AG04450 (cell line): Measurements from ENCODE around the gene IMMP2L. TPM values are rescaled to one million over a fixed set of nuclear protein-coding genes. Genes with fewer than 3 reads are reported as not detected.
"Not testable (repeated sequence)": the region's sequence is repeated elsewhere in the genome, so short reads cannot be mapped to it uniquely, and the experiment has no call there.

Experiments used
- CTCF ChIA-PET: fragments of 300-600, 350-600 bp; formaldehyde crosslinking; extraction: SDS; loops from one replicate; lab custom pipeline; 2022; ENCODE audit warnings: antibody characterized with exemption, inconsistent platforms; lab: Charles Lee
- POLR2A ChIA-PET: fragments of 350-600 bp; formaldehyde crosslinking; extraction: SDS; loops from one replicate; lab custom pipeline; 2021; ENCODE audit warnings: antibody characterized with exemption, inconsistent platforms; lab: Yijun Ruan, JAX
- DNase-seq: peaks from one replicate; pipeline ENCODE4 v3.0.0-alpha.2; 2011; ENCODE audit warnings: low read depth, low spot score
- H3K27ac ChIP-seq: one replicate; pipeline ENCODE4 v1.5.1; 2012; ENCODE audit warnings: low read depth, low read length, control low read depth
- H3K27me3 ChIP-seq: one replicate; pipeline ENCODE4 v1.6.0; 2012; ENCODE audit warnings: low read length; ENCODE audit not compliant: control insufficient read depth, insufficient read depth
- H3K4me3 ChIP-seq: 2 replicates; pipeline ENCODE4 v1.5.1; 2011; ENCODE audit warnings: mild to moderate bottlenecking, low read depth, low read length, control low read depth
- H3K9me3 ChIP-seq: 2 replicates; pipeline ENCODE4 v1.5.1; 2012; ENCODE audit warnings: low read length; ENCODE audit not compliant: control insufficient read depth, insufficient read depth
- polyA plus RNA-seq: library from polyadenylated mRNA; depleted of rRNA; stranded (reverse); fragments of >200 nt; gene quantifications from 2 replicates; pipeline ENCODE4 v1.2.3, GENCODE V29; 2011
- TF ChIP-seq, protein P1 (sequence below): IDR thresholded peaks from 2 replicates; pipeline ENCODE4 v1.5.1; 2011; ENCODE audit warnings: low read depth, low read length, control low read depth, inconsistent platforms

The IMMP2L gene
- polyA plus RNA-seq, 1 experiment = 8.0 TPM

DNA sequence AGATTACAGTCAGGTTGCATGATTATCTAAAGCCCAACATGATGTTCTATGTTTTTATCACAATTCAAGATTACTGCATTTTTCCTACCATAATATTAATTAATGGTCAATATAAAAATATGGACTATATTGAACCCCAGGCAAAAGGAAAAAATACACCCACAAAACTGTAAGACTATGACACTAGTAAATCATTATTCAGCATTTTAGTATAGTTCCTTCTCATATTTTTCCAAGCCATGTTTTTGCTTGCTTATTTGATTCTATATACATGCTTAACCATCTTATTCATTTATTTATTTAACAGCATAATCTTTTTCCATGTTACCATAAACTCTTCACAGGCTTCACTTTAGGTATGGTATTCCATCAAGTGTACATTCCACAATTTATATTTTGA is 101.6 kb downstream of the IMMP2L start:
- POLR2A ChIA-PET = no interaction called here
- DNase-seq = no peak
- TF ChIP-seq, protein P1, sequence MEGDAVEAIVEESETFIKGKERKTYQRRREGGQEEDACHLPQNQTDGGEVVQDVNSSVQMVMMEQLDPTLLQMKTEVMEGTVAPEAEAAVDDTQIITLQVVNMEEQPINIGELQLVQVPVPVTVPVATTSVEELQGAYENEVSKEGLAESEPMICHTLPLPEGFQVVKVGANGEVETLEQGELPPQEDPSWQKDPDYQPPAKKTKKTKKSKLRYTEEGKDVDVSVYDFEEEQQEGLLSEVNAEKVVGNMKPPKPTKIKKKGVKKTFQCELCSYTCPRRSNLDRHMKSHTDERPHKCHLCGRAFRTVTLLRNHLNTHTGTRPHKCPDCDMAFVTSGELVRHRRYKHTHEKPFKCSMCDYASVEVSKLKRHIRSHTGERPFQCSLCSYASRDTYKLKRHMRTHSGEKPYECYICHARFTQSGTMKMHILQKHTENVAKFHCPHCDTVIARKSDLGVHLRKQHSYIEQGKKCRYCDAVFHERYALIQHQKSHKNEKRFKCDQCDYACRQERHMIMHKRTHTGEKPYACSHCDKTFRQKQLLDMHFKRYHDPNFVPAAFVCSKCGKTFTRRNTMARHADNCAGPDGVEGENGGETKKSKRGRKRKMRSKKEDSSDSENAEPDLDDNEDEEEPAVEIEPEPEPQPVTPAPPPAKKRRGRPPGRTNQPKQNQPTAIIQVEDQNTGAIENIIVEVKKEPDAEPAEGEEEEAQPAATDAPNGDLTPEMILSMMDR = no peak
- H3K27me3 ChIP-seq = no peaks in the 10 kb centered on the region
- CTCF ChIA-PET = no interaction called here
- H3K4me3 ChIP-seq = no peak overlapping the region
- H3K27ac ChIP-seq = no peak overlapping the region
- H3K9me3 ChIP-seq = no peaks in the 10 kb centered on the region; the same call in 1 of the 2 replicates

DNA sequence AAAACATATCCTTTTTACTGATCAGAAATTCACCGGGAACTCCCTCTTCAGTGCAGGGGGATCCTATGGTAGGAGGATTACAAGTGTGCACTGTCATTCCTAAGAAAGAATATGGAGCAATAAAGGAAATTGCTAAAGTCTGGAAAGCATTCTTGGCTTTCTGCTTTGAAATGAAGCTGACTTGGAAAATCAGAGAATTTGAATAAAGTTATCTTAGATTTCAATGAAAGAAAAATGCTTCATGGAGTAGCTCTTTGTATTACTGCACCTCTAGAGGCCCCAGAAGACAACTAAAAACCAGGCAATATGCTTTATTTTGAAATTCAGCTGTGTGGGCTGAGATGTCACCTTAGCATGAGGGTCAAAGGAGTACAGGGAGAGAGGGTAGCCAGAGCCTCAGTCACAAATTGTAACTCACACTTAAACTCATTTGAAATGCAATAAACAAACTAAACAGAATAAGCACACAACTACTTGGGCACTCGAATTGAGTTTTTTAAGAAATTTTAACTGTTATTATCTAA is 102.5 kb downstream of the IMMP2L start:
- ChIA-PET POLR2A (no interaction called here), CTCF (interaction anchor here (0.6 kb wide), 1 partner anchor 23 kb away, joined by 3 read pairs; no protein-coding TSS in a partner anchor)
- Histone ChIP-seq H3K27ac (no peak overlapping the region), H3K9me3 (no peaks in the 10 kb centered on the region; the same call in 1 of the 2 replicates), H3K27me3 (no peaks in the 10 kb centered on the region), H3K4me3 (no peak overlapping the region)
- no peak for DNase-seq
- TF ChIP-seq, protein P1 = no peak

DNA sequence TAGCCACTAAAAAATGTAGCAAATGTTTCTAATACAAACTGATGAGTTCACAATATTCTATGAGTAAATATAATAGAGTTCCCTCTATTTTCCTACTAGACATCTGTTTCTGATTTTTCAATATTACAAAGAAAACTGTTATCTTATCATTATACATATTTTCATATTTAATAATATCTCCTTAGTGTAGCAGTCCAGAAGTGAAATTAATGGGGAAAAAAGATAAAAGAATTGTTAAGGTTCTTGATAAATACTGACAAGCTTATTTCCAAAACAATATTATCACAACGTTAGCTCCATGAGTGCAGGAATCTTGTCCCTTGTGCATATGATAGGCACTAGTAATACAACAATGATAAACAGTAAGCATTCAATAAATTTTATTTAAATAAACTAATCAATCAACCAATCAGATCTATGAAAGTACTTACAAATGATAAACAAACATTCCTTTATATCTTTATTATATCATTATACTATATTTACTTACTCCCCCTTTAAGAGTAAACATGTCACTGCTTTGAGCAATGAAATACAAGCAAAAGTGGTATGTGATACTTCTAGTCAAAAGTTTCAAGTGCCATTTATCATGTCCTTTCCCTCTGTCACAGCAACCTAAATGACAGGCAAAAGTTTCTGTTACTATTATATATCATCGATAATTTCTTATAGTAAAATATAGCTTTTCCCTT is 103.1 kb downstream of the IMMP2L start:
- Histone ChIP-seq H3K4me3 (no peak overlapping the region), H3K27me3 (no peaks in the 10 kb centered on the region), H3K9me3 (no peaks in the 10 kb centered on the region), H3K27ac (no peak overlapping the region)
- ChIA-PET POLR2A (no interaction called here), CTCF (no interaction called here)
- DNase-seq = no peak
- TF ChIP-seq, protein P1 = no peak

DNA sequence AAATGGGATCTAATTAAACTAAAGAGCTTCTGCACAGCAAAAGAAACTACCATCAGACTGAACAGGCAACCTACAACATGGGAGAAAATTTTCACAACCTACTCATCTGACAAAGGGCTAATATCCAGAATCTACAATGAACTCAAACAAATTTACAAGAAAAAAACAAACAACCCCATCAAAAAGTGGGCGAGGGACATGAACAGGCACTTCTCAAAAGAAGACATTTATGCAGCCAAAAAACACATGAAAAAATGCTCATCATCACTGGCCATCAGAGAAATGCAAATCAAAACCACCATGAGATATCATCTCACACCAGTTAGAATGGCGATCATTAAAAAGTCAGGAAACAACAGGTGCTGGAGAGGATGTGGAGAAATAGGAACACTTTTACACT is 111.6 kb downstream of the IMMP2L start:
- DNase-seq, H3K9me3 ChIP-seq, H3K4me3 ChIP-seq, POLR2A ChIA-PET, H3K27ac ChIP-seq, H3K27me3 ChIP-seq, CTCF ChIA-PET: not testable (repeated sequence)

DNA sequence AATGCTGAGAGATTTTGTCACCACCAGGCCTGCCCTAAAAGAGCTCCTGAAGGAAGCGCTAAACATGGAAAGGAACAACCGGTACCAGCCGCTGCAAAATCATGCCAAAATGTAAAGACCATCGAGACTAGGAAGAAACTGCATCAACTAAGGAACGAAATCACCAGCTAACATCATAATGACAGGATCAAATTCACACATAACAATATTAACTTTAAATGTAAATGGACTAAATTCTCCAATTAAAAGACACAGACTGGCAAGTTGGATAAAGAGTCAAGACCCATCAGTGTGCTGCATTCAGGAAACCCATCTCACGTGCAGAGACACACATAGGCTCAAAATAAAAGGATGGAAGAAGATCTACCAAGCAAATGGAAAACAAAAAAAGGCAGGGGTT is 114.8 kb downstream of the IMMP2L start:
- H3K27me3 ChIP-seq, H3K4me3 ChIP-seq, DNase-seq, POLR2A ChIA-PET, CTCF ChIA-PET, H3K9me3 ChIP-seq, H3K27ac ChIP-seq: not testable (repeated sequence)

DNA sequence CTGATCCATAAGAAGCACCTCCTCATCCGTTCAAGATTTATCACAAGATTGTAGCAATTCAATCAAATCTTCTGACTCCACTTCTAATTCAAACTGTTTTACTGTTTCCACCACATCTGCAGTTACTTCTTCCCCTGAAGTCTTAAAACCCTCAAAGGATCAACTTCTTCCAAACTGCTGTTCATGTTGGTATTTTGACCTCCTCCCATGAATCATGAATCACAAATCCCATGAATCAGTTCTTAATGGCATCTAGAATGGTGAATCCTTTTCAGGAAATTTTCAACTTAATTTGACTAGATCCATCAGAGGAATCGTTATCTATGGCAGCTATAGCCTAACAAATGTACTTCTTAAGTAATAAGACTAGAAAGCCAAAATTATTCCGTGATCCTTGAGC is 122.3 kb downstream of the IMMP2L start:
- Histone ChIP-seq H3K9me3 (no peaks in the 10 kb centered on the region), H3K4me3 (no peak overlapping the region), H3K27me3 (no peaks in the 10 kb centered on the region), H3K27ac (no peak overlapping the region)
- TF ChIP-seq, protein P1 = no peak
- ChIA-PET CTCF (no interaction called here), POLR2A (no interaction called here)
- no peak for DNase-seq
